SKM-1 (cell line): Measurements from ENCODE around the gene RTL3.

Experiments
- DNase-seq: peaks from one replicate; lab custom pipeline; 2025; ENCODE audit not compliant: unreplicated experiment; lab: John Stamatoyannopoulos, UW

The RTL3 gene

GRCh38 chrX:78619834-78620233 is 39.3 kb downstream of the RTL3 start:
- DNase-seq, result no peak

GRCh38 chrX:78618987-78619386 is 40.1 kb downstream of the RTL3 start:
- DNase-seq, result no peak

GRCh38 chrX:78614264-78614663 is 44.9 kb downstream of the RTL3 start:
- no peak for DNase-seq
